CD8-positive, alpha-beta memory T cell (primary cell): ENCODE measurements around the gene CHI3L1. TPM values are rescaled to one million over a fixed set of nuclear protein-coding genes. Genes with fewer than 3 reads are reported as not detected.

Experiments used
- CTCF ChIA-PET: fragments of 350-600 bp; sonication (Branson Sonifier 250); formaldehyde crosslinking; loops from one replicate; lab custom pipeline; 2021; ENCODE audit warnings: antibody characterized with exemption; lab: Charles Lee
- POLR2A ChIA-PET: fragments of 350-600 bp; sonication (Branson Sonifier 250); formaldehyde crosslinking; loops from one replicate; lab custom pipeline; 2021; ENCODE audit warnings: antibody characterized with exemption; lab: Charles Lee
- DNase-seq, 5 donors: peaks; one replicate each; pipeline versions ENCODE4 v3.0.0 to v3.0.0-alpha.2; 2020 to 2022; ENCODE audit warnings: mixed read lengths in 1 of 5
- H3K27ac ChIP-seq: one replicate; pipeline ENCODE4 v1.7.0; 2013; ENCODE audit warnings: low read depth, mild to moderate bottlenecking, low read length, moderate library complexity
- H3K27me3 ChIP-seq: 2 replicates; pipeline ENCODE4 v1.7.0; 2013; ENCODE audit warnings: low read length, mild to moderate bottlenecking; ENCODE audit not compliant: insufficient read depth, poor library complexity, severe bottlenecking
- H3K36me3 ChIP-seq: 2 replicates; pipeline ENCODE4 v1.7.0; 2013; ENCODE audit warnings: mild to moderate bottlenecking, low read length, moderate library complexity; ENCODE audit not compliant: insufficient read depth
- H3K4me1 ChIP-seq: 2 replicates; pipeline ENCODE4 v1.7.0; 2013; ENCODE audit warnings: mild to moderate bottlenecking, low read length, moderate library complexity; ENCODE audit not compliant: insufficient read depth
- H3K4me3 ChIP-seq: 2 replicates; pipeline ENCODE4 v1.7.0; 2013; ENCODE audit warnings: mild to moderate bottlenecking, low read length
- H3K9me3 ChIP-seq: 2 replicates; pipeline ENCODE4 v1.7.0; 2013; ENCODE audit warnings: mild to moderate bottlenecking, low read length
- H3K27ac Mint-ChIP-seq, 8 donors: one replicate each; pipeline ENCODE4 v1.8.0; 2020 to 2021; ENCODE audit warnings: mixed read lengths in 8 of 8, mild to moderate bottlenecking in 6 of 8, inconsistent platforms in 3 of 8, moderate library complexity in 3 of 8
- H3K27me3 Mint-ChIP-seq, 2 donors: one replicate each; pipeline ENCODE4 v1.8.0; 2020 to 2021; ENCODE audit warnings: mixed read lengths in 2 of 2, mild to moderate bottlenecking in 1 of 2, moderate library complexity in 1 of 2
- H3K36me3 Mint-ChIP-seq, 3 donors: one replicate each; pipeline ENCODE4 v1.8.0; 2020 to 2021; ENCODE audit warnings: mixed read lengths in 3 of 3, inconsistent platforms in 1 of 3, mild to moderate bottlenecking in 1 of 3
- H3K4me1 Mint-ChIP-seq, 3 donors: one replicate each; pipeline ENCODE4 v1.8.0; 2020 to 2021; ENCODE audit warnings: mixed read lengths in 3 of 3, inconsistent platforms in 1 of 3, mild to moderate bottlenecking in 1 of 3
- H3K4me3 Mint-ChIP-seq, 7 donors: one replicate each; pipeline ENCODE4 v1.8.0; 2020 to 2021; ENCODE audit warnings: mixed read lengths in 7 of 7, mild to moderate bottlenecking in 6 of 7, moderate library complexity in 4 of 7, inconsistent platforms in 2 of 7
- H3K9me3 Mint-ChIP-seq, 5 donors: one replicate each; pipeline ENCODE4 v1.8.0; 2020 to 2022; ENCODE audit warnings: mixed read lengths in 5 of 5, mild to moderate bottlenecking in 3 of 5, moderate library complexity in 2 of 5, inconsistent platforms in 1 of 5
- polyA plus RNA-seq: library from polyadenylated mRNA; unstranded; fragments of 300-500 nt; fragmentation: Illumina TruSeq; gene quantifications from one replicate; pipeline ENCODE4 v1.2.3, GENCODE V29; 2021
- total RNA-seq, 2 experiments: library from RNA; stranded (reverse); gene quantifications; one replicate each; pipeline ENCODE4 v1.2.3, GENCODE V29; 2021

Gene CHI3L1
- total and polyA plus RNA-seq, 3 experiments from 2014 or later: not detected

DNA sequence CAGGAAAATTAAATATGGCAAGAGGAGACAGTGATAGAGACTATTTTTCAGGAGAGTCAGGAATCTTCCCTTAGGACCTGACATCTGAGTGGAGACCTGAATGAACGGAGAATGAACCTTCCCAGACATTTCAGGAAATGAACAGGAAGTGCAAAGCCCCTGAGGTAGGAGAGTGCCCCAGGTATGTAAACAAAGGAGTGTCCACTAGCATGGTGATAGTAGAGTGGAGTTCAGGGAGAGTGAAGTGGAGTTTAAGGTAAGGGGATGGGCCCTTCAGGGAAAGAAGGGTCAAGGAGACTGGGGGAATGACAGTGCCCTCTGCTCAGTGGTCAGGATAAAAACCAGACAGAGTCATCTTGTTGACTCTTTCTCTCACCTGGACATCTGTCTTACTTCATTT, 30.2 kb downstream of the CHI3L1 start:
- no peaks in the 10 kb centered on the region for H3K36me3 Mint-ChIP-seq
- no peak overlapping the region for H3K27ac Mint-ChIP-seq
- no peaks in the 10 kb centered on the region for H3K27me3 ChIP-seq
- H3K36me3 ChIP-seq: no peaks in the 10 kb centered on the region
- H3K4me3 Mint-ChIP-seq: no peak overlapping the region
- DNase-seq: no peak
- H3K27ac ChIP-seq: no peak overlapping the region
- no peak overlapping the region for H3K4me3 ChIP-seq
- no peaks in the 10 kb centered on the region for H3K9me3 ChIP-seq
- H3K4me1 ChIP-seq: no peaks in the 10 kb centered on the region
- H3K9me3 Mint-ChIP-seq: peaks cover 0 to 7% (median 2%) of the 10 kb centered on the region in 5 donors
- POLR2A ChIA-PET: no interaction called here
- H3K4me1 Mint-ChIP-seq: no peaks in the 10 kb centered on the region
- peaks cover 8 to 25% of the 10 kb centered on the region in 2 donors for H3K27me3 Mint-ChIP-seq
- CTCF ChIA-PET: no interaction called here

- no peaks in the 10 kb centered on the region for H3K27me3 ChIP-seq
- peaks cover 12 to 21% of the 10 kb centered on the region in 2 donors for H3K27me3 Mint-ChIP-seq
- ChIA-PET CTCF (no interaction called here), POLR2A (no interaction called here)
- no peak overlapping the region for H3K27ac ChIP-seq
- H3K36me3 ChIP-seq: no peaks in the 10 kb centered on the region
- no peaks in the 10 kb centered on the region for H3K4me1 Mint-ChIP-seq
- H3K9me3 Mint-ChIP-seq: peaks cover 0 to 7% (median 2%) of the 10 kb centered on the region in 5 donors
- no peak for DNase-seq
- no peak overlapping the region for H3K4me3 ChIP-seq
- H3K9me3 ChIP-seq: no peaks in the 10 kb centered on the region
- H3K36me3 Mint-ChIP-seq: no peaks in the 10 kb centered on the region
- H3K4me3 Mint-ChIP-seq: no peak overlapping the region
- no peaks in the 10 kb centered on the region for H3K4me1 ChIP-seq
- no peak overlapping the region for H3K27ac Mint-ChIP-seq
Observed at GRCh38 chr1:203153989-203154821, 32.3 kb downstream of the CHI3L1 start.

DNA sequence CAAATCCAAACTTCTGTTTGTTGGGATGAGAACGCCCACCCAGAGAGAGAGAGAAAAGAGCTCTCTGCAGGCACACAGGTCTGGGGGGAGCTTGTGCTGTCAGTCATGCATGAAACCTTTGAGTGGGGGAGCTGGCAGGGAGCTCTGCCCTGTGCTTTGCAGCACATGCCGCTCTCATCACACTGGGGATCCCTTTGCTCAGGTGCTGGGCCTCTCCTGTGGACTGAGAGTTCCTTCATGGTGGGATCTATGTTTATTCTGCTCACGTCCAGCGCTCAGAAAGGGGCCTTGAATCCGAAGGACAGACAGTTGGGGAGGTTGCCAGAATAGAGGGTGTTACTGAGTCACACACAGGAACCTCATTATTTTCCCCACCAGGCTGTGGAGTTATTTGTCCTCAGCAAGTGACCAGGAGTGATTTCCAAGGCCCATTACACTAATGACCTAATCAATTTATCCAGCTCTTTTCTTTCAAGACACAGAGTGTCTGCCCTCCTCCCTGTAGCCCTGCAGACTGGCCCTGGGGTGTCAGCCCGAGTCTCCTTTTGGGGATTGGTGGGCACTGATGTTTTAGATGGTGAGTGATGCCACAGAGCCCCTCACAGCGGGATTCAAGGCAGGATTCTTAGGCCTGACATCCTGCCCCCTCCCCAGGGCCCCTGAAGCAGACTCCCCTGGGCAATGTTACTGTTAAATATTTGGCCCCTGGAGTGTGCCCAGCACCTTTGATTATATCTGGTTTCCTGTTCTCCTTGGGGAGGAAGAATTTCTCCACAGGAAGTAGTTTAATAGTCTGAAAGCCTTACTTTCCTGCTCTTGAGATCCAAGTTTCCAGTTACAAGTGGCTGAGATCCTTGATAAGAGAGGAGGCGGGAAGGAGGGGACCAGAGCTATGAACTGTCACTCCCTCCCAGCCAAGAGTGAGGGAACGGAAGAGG, 33.2 kb downstream of the CHI3L1 start:
- H3K27ac ChIP-seq: no peak overlapping the region
- no peaks in the 10 kb centered on the region for H3K36me3 ChIP-seq
- POLR2A ChIA-PET: no interaction called here
- H3K4me3 ChIP-seq: no peak overlapping the region
- Mint-ChIP-seq H3K4me1 (no peaks in the 10 kb centered on the region), H3K4me3 (no peak overlapping the region), H3K27me3 (peaks cover 10 to 21% of the 10 kb centered on the region in 2 donors), H3K27ac (peak overlapping the region in 1 of 8 donors; percentile 67), H3K36me3 (no peaks in the 10 kb centered on the region), H3K9me3 (peaks cover 0 to 3% (median under 1%) of the 10 kb centered on the region in 5 donors)
- CTCF ChIA-PET: no interaction called here
- no peak for DNase-seq
- no peaks in the 10 kb centered on the region for H3K27me3 ChIP-seq
- H3K4me1 ChIP-seq: no peaks in the 10 kb centered on the region
- H3K9me3 ChIP-seq: no peaks in the 10 kb centered on the region

GRCh38 chr1:203152158-203153034, 34.1 kb downstream of the CHI3L1 start:
- Mint-ChIP-seq H3K27me3 (peaks cover 9 to 21% of the 10 kb centered on the region in 2 donors), H3K9me3 (no peaks in the 10 kb centered on the region)
- CTCF ChIA-PET: no interaction called here

DNA sequence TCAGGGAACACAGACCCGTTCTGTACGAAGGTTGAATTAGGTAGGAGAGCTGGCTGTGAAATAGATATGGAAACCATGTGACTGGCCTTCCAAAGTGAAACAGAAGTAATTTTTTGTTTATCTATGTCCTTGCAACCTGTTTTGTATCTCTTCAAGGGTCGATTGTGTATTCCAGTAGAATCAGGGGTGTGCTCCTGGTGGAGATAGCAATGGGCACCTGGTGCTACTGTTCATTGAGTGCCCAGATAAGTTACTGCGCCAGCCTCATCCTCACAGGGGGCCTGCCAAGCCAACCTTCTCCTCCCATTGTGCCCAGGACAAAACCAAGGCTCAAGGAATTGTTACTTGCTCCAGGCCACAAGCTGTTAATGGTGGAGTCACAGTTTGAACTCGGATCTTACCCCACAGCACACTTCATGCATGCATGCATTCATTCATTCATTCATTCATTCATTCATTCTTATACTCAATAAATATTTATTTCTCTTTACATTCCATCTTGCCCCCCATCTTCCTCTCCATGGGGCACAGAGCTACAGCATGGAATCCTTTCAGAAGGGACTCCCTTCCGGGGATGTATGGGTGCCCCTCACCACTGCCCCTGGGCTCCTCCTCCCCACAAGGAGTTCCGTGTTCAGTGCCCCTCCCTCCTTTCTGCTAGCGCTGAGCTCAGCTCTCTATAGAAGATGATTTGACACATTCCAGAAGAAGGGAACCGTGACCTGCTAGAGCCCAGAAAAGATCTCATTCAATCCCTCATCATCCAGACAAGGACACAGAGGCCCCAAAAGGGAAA, 34.9 kb downstream of the CHI3L1 start:
- Mint-ChIP-seq H3K36me3 (no peaks in the 10 kb centered on the region), H3K27ac (peak overlapping the region in 1 of 8 donors; percentile 88), H3K9me3 (no peaks in the 10 kb centered on the region), H3K4me1 (no peaks in the 10 kb centered on the region), H3K27me3 (peaks cover 12 to 21% of the 10 kb centered on the region in 2 donors), H3K4me3 (no peak overlapping the region)
- no peak for DNase-seq
- H3K36me3 ChIP-seq: no peaks in the 10 kb centered on the region
- CTCF ChIA-PET: no interaction called here
- POLR2A ChIA-PET: no interaction called here
- H3K27me3 ChIP-seq: no peaks in the 10 kb centered on the region
- H3K27ac ChIP-seq: no peak overlapping the region
- H3K4me1 ChIP-seq: no peaks in the 10 kb centered on the region
- H3K9me3 ChIP-seq: no peaks in the 10 kb centered on the region
- H3K4me3 ChIP-seq: no peak overlapping the region

More at GRCh38 chr1:203152158-203153034, 34.1 kb downstream of the CHI3L1 start:
- no peak overlapping the region for H3K4me3 ChIP-seq
- H3K27ac ChIP-seq: no peak overlapping the region
- Mint-ChIP-seq H3K4me3 (no peak overlapping the region), H3K4me1 (no peaks in the 10 kb centered on the region), H3K27ac (peak overlapping the region in 1 of 8 donors; percentile 57), H3K36me3 (no peaks in the 10 kb centered on the region)
- no peak for DNase-seq
- no peaks in the 10 kb centered on the region for H3K27me3 ChIP-seq
- H3K4me1 ChIP-seq: no peaks in the 10 kb centered on the region
- no peaks in the 10 kb centered on the region for H3K36me3 ChIP-seq
- POLR2A ChIA-PET: interaction anchor here (0.5 kb wide), 1 partner anchor 182 kb away, joined by 4 read pairs; no protein-coding TSS in a partner anchor
- H3K9me3 ChIP-seq: no peaks in the 10 kb centered on the region

DNA sequence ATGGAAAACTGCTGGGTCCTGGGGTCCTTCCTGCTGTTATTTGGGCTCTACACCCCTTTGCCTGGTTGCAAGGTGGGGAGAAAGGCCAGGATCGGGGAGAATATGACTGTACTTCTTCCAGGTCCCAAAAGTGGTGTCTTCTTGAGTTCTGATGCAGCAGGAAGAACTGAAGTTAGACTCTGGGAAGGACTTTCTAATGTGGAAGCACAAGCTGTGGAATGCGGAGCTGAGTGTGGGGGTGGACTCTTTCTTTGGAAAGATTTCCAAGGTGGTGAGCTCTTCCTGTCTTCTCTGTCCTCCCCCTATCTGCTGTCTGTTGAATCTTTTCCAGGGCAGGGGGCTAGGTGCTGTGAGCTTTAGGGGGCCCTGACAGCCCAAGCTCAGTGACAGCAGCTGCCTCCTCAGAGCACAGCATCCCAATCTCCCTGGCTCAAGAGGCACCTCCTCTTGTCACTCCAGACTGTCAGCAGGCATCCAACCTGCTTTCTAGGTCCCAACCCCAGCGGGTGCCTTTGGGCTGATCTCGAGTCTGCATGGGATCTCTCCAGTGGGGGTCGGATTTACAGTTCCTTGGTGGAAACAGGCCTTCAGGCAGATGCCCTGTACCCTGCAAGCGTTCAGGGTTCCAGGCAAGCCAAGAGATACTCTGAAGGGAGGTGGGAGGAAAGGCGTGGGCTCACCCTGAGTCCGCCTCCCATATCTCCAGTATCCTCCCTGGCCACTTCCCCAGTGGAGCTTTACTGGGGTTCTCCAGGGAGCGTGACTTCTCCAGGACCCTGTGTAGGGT, 35.8 kb downstream of the CHI3L1 start:
- H3K4me3 Mint-ChIP-seq: no peak overlapping the region
- H3K36me3 ChIP-seq: no peaks in the 10 kb centered on the region

More for the DNA sequence above, 35.8 kb downstream of the CHI3L1 start:
- Mint-ChIP-seq H3K27ac (peak overlapping the region in 1 of 8 donors; percentile 88), H3K9me3 (no peaks in the 10 kb centered on the region), H3K36me3 (no peaks in the 10 kb centered on the region), H3K4me1 (no peaks in the 10 kb centered on the region), H3K27me3 (peaks cover 15 to 19% of the 10 kb centered on the region in 2 donors)
- Histone ChIP-seq H3K4me1 (no peaks in the 10 kb centered on the region), H3K9me3 (no peaks in the 10 kb centered on the region), H3K4me3 (no peak overlapping the region), H3K27me3 (no peaks in the 10 kb centered on the region), H3K27ac (no peak overlapping the region)
- ChIA-PET POLR2A (no interaction called here), CTCF (interaction anchor here (1.0 kb wide), 1 partner anchor 10 kb away, joined by 3 read pairs; no protein-coding TSS in a partner anchor)
- DNase-seq: no peak
